Measurements from ENCODE around the gene SLC16A11. TPM values are rescaled to one million over a fixed set of nuclear protein-coding genes. Genes with fewer than 3 reads are reported as not detected.

SLC16A11 gene
- total RNA-seq, 1 experiment from 2014 or later: 0.48 TPM

GRCh38 chr17:7010523-7010922, 33.4 kb downstream of the SLC16A11 start:
- peaks cover 26% of the 10 kb centered on the region for H3K4me1 Mint-ChIP-seq
- POLR2A ChIA-PET: no interaction called here
- CTCF ChIA-PET: no interaction called here

GRCh38 chr17:7007143-7007542, 36.7 kb downstream of the SLC16A11 start:
- DNase-seq (ENCODE audit: low spot score) (no peak), ATAC-seq (no peak)
- peaks cover under 1% of the 10 kb centered on the region; the same call in 1 of the 2 replicates for H3K27me3 Mint-ChIP-seq (ENCODE audit: low read depth)
- peaks cover 2% of the 10 kb centered on the region for H3K36me3 Mint-ChIP-seq
- H3K9me3 Mint-ChIP-seq: no peaks in the 10 kb centered on the region
- POLR2A ChIA-PET: no interaction called here
- CTCF ChIA-PET: interaction anchor here (0.7 kb wide), 1 partner anchor 113 kb away, joined by 3 read pairs; no protein-coding TSS in a partner anchor
- no peak overlapping the region for H3K4me3 Mint-ChIP-seq
- TF ChIP-seq CDX4 (CRISPR knock-in tag; IDR thresholded peaks at IDR 0.05; ENCODE audit: borderline replicate concordance): no peak
- no peak for TF ChIP-seq ZNF671 (CRISPR knock-in tag; IDR thresholded peaks at IDR 0.05)
- TF ChIP-seq E2F4 (CRISPR knock-in tag; IDR thresholded peaks at IDR 0.05; ENCODE audit: borderline replicate concordance, low read depth): no peak
- no peak for TF ChIP-seq TEAD4 (CRISPR knock-in tag; IDR thresholded peaks at IDR 0.05)
- no peak for TF ChIP-seq USF1 (CRISPR knock-in tag; IDR thresholded peaks at IDR 0.05)
- H3K27ac Mint-ChIP-seq: no peak overlapping the region
- peaks cover 6% of the 10 kb centered on the region for H3K4me1 Mint-ChIP-seq

More at GRCh38 chr17:7010523-7010922, 33.4 kb downstream of the SLC16A11 start:
- H3K4me3 Mint-ChIP-seq: peak overlapping the region; percentile 97
- no peak overlapping the region for H3K27ac Mint-ChIP-seq
- TF ChIP-seq NR2C2 (CRISPR knock-in tag; IDR thresholded peaks at IDR 0.05) (no peak), USF1 (CRISPR knock-in tag; IDR thresholded peaks at IDR 0.05) (no peak), CBFB (CRISPR knock-in tag; IDR thresholded peaks at IDR 0.05; ENCODE audit: low read depth) (no peak), E2F4 (CRISPR knock-in tag; IDR thresholded peaks at IDR 0.05; ENCODE audit: borderline replicate concordance, low read depth) (no peak), ZNF232 (CRISPR knock-in tag; IDR thresholded peaks at IDR 0.05) (no peak), HMGA2 (CRISPR knock-in tag; IDR thresholded peaks at IDR 0.05) (no peak), ZNF138 (CRISPR knock-in tag; conservative IDR thresholded peaks at IDR 0.05) (no peak), ZNF396 (CRISPR knock-in tag; IDR thresholded peaks at IDR 0.05; ENCODE audit: borderline replicate concordance) (no peak), GRHL2 (CRISPR knock-in tag; IDR thresholded peaks at IDR 0.05; ENCODE audit: insufficient replicate concordance, severe bottlenecking) (no peak), ZSCAN18 (CRISPR knock-in tag; IDR thresholded peaks at IDR 0.05) (no peak), NR1H2 (CRISPR knock-in tag; IDR thresholded peaks at IDR 0.05) (no peak), ELF4 (CRISPR knock-in tag; IDR thresholded peaks at IDR 0.05; ENCODE audit: low read depth) (no peak)
- peaks cover 2% of the 10 kb centered on the region; the same call in 1 of the 2 replicates for H3K36me3 Mint-ChIP-seq
- DNase-seq (ENCODE audit: low spot score) (no peak), ATAC-seq (no peak)
- H3K9me3 Mint-ChIP-seq: no peaks in the 10 kb centered on the region
- peaks cover 3% of the 10 kb centered on the region; the same call in 1 of the 2 replicates for H3K27me3 Mint-ChIP-seq (ENCODE audit: low read depth)

- ATAC-seq (no peak), DNase-seq (ENCODE audit: low spot score) (no peak)
- Mint-ChIP-seq H3K4me1 (no peaks in the 10 kb centered on the region), H3K27ac (no peak overlapping the region), H3K27me3 (ENCODE audit: low read depth) (no peaks in the 10 kb centered on the region), H3K9me3 (no peaks in the 10 kb centered on the region), H3K36me3 (peaks cover 9% of the 10 kb centered on the region), H3K4me3 (no peak overlapping the region)
- ChIA-PET POLR2A (no interaction called here), CTCF (interaction anchor here (0.6 to 3.8 kb wide), 7 partner anchors 10 to 295 kb away, joined by 3 to 41 read pairs (median 4); partner anchors contain the start of gene ALOX12)
- no peak for TF ChIP-seq ZNF138 (CRISPR knock-in tag; conservative IDR thresholded peaks at IDR 0.05)
- TF ChIP-seq NFATC4 (CRISPR knock-in tag; IDR thresholded peaks at IDR 0.05): no peak
- TF ChIP-seq NR2C2 (CRISPR knock-in tag; IDR thresholded peaks at IDR 0.05): no peak
- no peak for TF ChIP-seq TEAD1 (CRISPR knock-in tag; IDR thresholded peaks at IDR 0.05)
- no peak for TF ChIP-seq ERG (CRISPR knock-in tag; IDR thresholded peaks at IDR 0.05)
- no peak for TF ChIP-seq ZSCAN18 (CRISPR knock-in tag; IDR thresholded peaks at IDR 0.05)
- TF ChIP-seq MYBL2 (CRISPR knock-in tag; IDR thresholded peaks at IDR 0.05): no peak
- TF ChIP-seq CBFB (CRISPR knock-in tag; IDR thresholded peaks at IDR 0.05; ENCODE audit: low read depth): no peak
- no peak for TF ChIP-seq OVOL2 (CRISPR knock-in tag; IDR thresholded peaks at IDR 0.05; ENCODE audit: borderline replicate concordance)
- TF ChIP-seq IRF1 (CRISPR knock-in tag; IDR thresholded peaks at IDR 0.05): no peak
- TF ChIP-seq ZNF317 (CRISPR knock-in tag; IDR thresholded peaks at IDR 0.05; ENCODE audit: borderline replicate concordance, low read depth): no peak
Observed at GRCh38 chr17:7005716-7006115, 38.2 kb downstream of the SLC16A11 start.
